Measurements from ENCODE around the gene ARHGAP35. TPM values are rescaled to one million over a fixed set of nuclear protein-coding genes. Genes with fewer than 3 reads are reported as not detected.
A peak's percentile ranks its signal among the peaks of the same experiment; 100 is the strongest.

The ARHGAP35 gene
- polyA plus RNA-seq, 1 of the 3 experiments (the other 2 are of a cell fraction) = 25.1 TPM

- no peak overlapping the region for H3K4me3 ChIP-seq (ENCODE audit: low read depth in 2 of 2, low read length in 1 of 2)
- peaks cover 100% of the 10 kb centered on the region for H3K79me2 ChIP-seq (ENCODE audit: insufficient read depth)
- H3K9me2 ChIP-seq = no peaks in the 10 kb centered on the region
- peaks cover 23 to 41% of the 10 kb centered on the region in 2 experiments; a peak in 3 of 4 replicates for H3K4me1 ChIP-seq (ENCODE audit: control insufficient read depth in 1 of 2, insufficient read depth in 2 of 2, low read depth in 1 of 2, low read length in 1 of 2)
- no peaks in the 10 kb centered on the region for H3K9me3 ChIP-seq
- peak; percentile 44; the same call in 1 of the 2 replicates for TF ChIP-seq FOSL2 (IDR thresholded peaks at IDR 0.05; ENCODE audit: borderline replicate concordance, low read depth)
- TF ChIP-seq, protein P1, sequence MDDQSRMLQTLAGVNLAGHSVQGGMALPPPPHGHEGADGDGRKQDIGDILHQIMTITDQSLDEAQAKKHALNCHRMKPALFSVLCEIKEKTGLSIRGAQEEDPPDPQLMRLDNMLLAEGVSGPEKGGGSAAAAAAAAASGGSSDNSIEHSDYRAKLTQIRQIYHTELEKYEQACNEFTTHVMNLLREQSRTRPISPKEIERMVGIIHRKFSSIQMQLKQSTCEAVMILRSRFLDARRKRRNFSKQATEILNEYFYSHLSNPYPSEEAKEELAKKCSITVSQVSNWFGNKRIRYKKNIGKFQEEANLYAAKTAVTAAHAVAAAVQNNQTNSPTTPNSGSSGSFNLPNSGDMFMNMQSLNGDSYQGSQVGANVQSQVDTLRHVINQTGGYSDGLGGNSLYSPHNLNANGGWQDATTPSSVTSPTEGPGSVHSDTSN (IDR thresholded peaks at IDR 0.05) = peak; percentile 32; the same call in 1 of the 2 replicates
- TF ChIP-seq EP300 (IDR thresholded peaks at IDR 0.05; ENCODE audit: borderline replicate concordance in 1 of 2, low read depth in 1 of 2, low read length in 1 of 2) = no peak
- no peak for TF ChIP-seq SMC3 (IDR thresholded peaks at IDR 0.05; ENCODE audit: low read depth, low read length)
- TF ChIP-seq TCF12 (IDR thresholded peaks at IDR 0.05) = peak; percentile 20
- TF ChIP-seq GATA2 (CRISPR knock-in tag; IDR thresholded peaks at IDR 0.05) = no peak
- TF ChIP-seq TAF1 (IDR thresholded peaks at IDR 0.05; ENCODE audit: borderline replicate concordance, low read depth, low read length) = no peak
- H3F3A ChIP-seq (replicated peaks; ENCODE audit: insufficient read depth) = peaks cover 37% of the 10 kb centered on the region
- no peak for DNase-seq
- H4K20me1 ChIP-seq (ENCODE audit: insufficient read depth) = peaks cover 97% of the 10 kb centered on the region
- H3K9ac ChIP-seq = peak overlapping the region; percentile 1; the same call in 1 of the 2 replicates
- H3K36me3 ChIP-seq (replicated peaks in 1 of 2; ENCODE audit: control insufficient read depth in 1 of 2, insufficient read depth in 2 of 2, low read length in 1 of 2) = peaks cover 0 to 6% of the 10 kb centered on the region in 2 experiments
- WGBS (ENCODE audit: low lambda C conversion rate) = 25% methylated on average over 3 of the region's 3 CpGs
- H3K27ac ChIP-seq (ENCODE audit: low read depth in 2 of 2, low read length in 1 of 2) = peak overlapping the region; percentile 48 to 68
- peak overlapping the region; percentile 64; the same call in 1 of the 2 replicates for H3K4me2 ChIP-seq
- H2AFZ ChIP-seq (ENCODE audit: low read depth) = no peak overlapping the region
- CTCF ChIA-PET = interaction anchor here (0.6 to 1.5 kb wide), 3 partner anchors 10 to 142 kb away, joined by 3 to 4 read pairs (median 3); no protein-coding TSS in a partner anchor
- H3K27me3 ChIP-seq (ENCODE audit: insufficient read depth) = no peaks in the 10 kb centered on the region
- POLR2A ChIA-PET = interaction anchor here (0.7 kb wide), 1 partner anchor 137 kb away, joined by 3 read pairs; no protein-coding TSS in a partner anchor
These were observed 5.8 kb downstream of the ARHGAP35 start for GRCh38 chr19:46866407-46867136.

GRCh38 chr19:46867170-46867569, 6.4 kb downstream of the ARHGAP35 start:
- peak overlapping the region; percentile 48 to 68; a peak in 3 of 4 replicates for H3K27ac ChIP-seq (ENCODE audit: low read depth in 2 of 2, low read length in 1 of 2)
- H4K20me1 ChIP-seq (ENCODE audit: insufficient read depth) = peaks cover 92% of the 10 kb centered on the region
- H3K36me3 ChIP-seq (replicated peaks in 1 of 2; ENCODE audit: control insufficient read depth in 1 of 2, insufficient read depth in 2 of 2, low read length in 1 of 2) = peaks cover 0 to 6% of the 10 kb centered on the region in 2 experiments
- DNase-seq = no peak
- peak overlapping the region; percentile 64; the same call in 1 of the 2 replicates for H3K4me2 ChIP-seq
- no peaks in the 10 kb centered on the region for H3K27me3 ChIP-seq (ENCODE audit: insufficient read depth)
- 22% methylated on average over 3 of the region's 3 CpGs for WGBS (ENCODE audit: low lambda C conversion rate)
- H3K4me3 ChIP-seq (ENCODE audit: low read depth in 2 of 2, low read length in 1 of 2) = peak overlapping the region in 1 of 2 experiments; percentile 2; a peak in 1 of 4 replicates
- H3F3A ChIP-seq (replicated peaks; ENCODE audit: insufficient read depth) = peaks cover 32% of the 10 kb centered on the region
- H3K9me3 ChIP-seq = no peaks in the 10 kb centered on the region
- ChIA-PET CTCF (interaction anchor here (0.5 to 1.0 kb wide), 3 partner anchors 20 to 141 kb away, joined by 3 read pairs; no protein-coding TSS in a partner anchor), POLR2A (no interaction called here)
- H3K4me1 ChIP-seq (ENCODE audit: control insufficient read depth in 1 of 2, insufficient read depth in 2 of 2, low read depth in 1 of 2, low read length in 1 of 2) = peaks cover 23 to 39% of the 10 kb centered on the region in 2 experiments; a peak in 3 of 4 replicates
- H2AFZ ChIP-seq (ENCODE audit: low read depth) = no peak overlapping the region
- H3K9me2 ChIP-seq = no peaks in the 10 kb centered on the region
- H3K79me2 ChIP-seq (ENCODE audit: insufficient read depth) = peaks cover 100% of the 10 kb centered on the region
- peak overlapping the region; percentile 1; the same call in 1 of the 2 replicates for H3K9ac ChIP-seq
- TF ChIP-seq, protein P2, sequence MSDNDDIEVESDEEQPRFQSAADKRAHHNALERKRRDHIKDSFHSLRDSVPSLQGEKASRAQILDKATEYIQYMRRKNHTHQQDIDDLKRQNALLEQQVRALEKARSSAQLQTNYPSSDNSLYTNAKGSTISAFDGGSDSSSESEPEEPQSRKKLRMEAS (IDR thresholded peaks at IDR 0.05; ENCODE audit: low read depth) = no peak
- TF ChIP-seq SIN3A (IDR thresholded peaks at IDR 0.05; ENCODE audit: borderline replicate concordance, low read depth, low read length) (no peak), CHD2 (IDR thresholded peaks at IDR 0.05; ENCODE audit: low read length, partially characterized antibody) (no peak), RFX5 (IDR thresholded peaks at IDR 0.05; ENCODE audit: low read length) (no peak), MEF2A (IDR thresholded peaks at IDR 0.05; ENCODE audit: borderline replicate concordance, low read depth) (no peak), RCOR1 (IDR thresholded peaks at IDR 0.05; ENCODE audit: low read length) (no peak), USF2 (IDR thresholded peaks at IDR 0.05; ENCODE audit: borderline replicate concordance, low read depth, low read length) (no peak), GATA2 (CRISPR knock-in tag; IDR thresholded peaks at IDR 0.05) (no peak), NFIC (IDR thresholded peaks at IDR 0.05; ENCODE audit: borderline replicate concordance) (no peak), CTCF (IDR thresholded peaks at IDR 0.05) (no peak)
- TF ChIP-seq, protein P1 (IDR thresholded peaks at IDR 0.05) = no peak
- TF ChIP-seq, protein P3, sequence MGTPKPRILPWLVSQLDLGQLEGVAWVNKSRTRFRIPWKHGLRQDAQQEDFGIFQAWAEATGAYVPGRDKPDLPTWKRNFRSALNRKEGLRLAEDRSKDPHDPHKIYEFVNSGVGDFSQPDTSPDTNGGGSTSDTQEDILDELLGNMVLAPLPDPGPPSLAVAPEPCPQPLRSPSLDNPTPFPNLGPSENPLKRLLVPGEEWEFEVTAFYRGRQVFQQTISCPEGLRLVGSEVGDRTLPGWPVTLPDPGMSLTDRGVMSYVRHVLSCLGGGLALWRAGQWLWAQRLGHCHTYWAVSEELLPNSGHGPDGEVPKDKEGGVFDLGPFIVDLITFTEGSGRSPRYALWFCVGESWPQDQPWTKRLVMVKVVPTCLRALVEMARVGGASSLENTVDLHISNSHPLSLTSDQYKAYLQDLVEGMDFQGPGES (IDR thresholded peaks at IDR 0.05; ENCODE audit: low read depth, low read length) = no peak
